ENCODE results near the gene CCDC141.

CCDC141 gene

DNA sequence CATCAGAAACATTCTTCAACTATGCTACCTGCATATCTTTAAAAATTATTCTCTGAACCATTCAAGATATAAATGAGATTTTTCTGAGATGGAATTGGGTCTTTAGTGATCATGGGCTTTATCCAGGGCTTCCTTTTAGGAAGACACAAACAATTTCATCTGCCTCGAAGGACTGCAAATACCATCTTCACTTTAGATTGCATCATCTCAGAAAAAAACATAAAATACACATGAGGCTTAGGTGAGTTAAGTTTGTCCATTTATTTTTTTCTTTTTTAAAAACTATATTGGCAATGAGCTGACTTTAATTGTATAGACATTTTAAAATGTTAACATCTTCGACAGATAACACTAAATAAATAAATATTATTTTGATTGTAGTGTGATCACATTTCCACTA, 262.8 kb downstream of the CCDC141 start:
- TF ChIP-seq TAF1 (IDR thresholded peaks at IDR 0.05; ENCODE audit: low read depth, low read length), result no peak
- no peak for TF ChIP-seq POLR2AphosphoS5 (IDR thresholded peaks at IDR 0.05; ENCODE audit: low read depth, low read length)
- TF ChIP-seq POLR2A (IDR thresholded peaks at IDR 0.05; ENCODE audit: low read depth, low read length), result no peak
- no peak for TF ChIP-seq POU2F2 (IDR thresholded peaks at IDR 0.05; ENCODE audit: low read depth, low read length)
- TF ChIP-seq PAX5 (IDR thresholded peaks at IDR 0.05; ENCODE audit: insufficient read depth, low read length, severe bottlenecking), result no peak
- no peak for TF ChIP-seq SPI1 (IDR thresholded peaks at IDR 0.05; ENCODE audit: low read depth, low read length)
- DNase-seq (ENCODE audit: insufficient read length, low spot score) (no peak), FAIRE-seq (no peak)

DNA sequence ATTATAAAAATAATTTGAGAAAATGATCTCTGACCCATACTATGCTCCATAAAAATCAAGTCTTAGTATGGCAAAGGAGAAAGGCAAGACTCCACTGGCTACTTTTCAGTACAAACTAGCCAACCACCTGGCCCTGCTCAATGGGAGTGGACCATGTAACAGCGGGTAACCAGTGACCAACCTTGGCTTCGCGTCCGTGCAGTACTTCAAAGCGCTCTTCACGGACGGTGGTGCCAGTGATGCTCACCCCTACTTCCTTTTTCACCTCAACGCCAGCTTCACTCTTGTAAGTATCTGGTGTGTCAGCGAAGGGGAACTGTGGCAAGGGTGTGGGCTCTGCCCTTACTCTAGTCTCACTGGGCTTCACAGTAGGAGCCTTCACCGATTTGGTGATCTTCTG, 266.0 kb downstream of the CCDC141 start:
- FAIRE-seq (no peak), DNase-seq (ENCODE audit: insufficient read length, low spot score) (no peak)
- no peak for TF ChIP-seq SPI1 (IDR thresholded peaks at IDR 0.05; ENCODE audit: low read depth, low read length)
- TF ChIP-seq PAX5 (IDR thresholded peaks at IDR 0.05; ENCODE audit: insufficient read depth, low read length, severe bottlenecking), result no peak
- TF ChIP-seq TAF1 (IDR thresholded peaks at IDR 0.05; ENCODE audit: low read depth, low read length), result no peak
- TF ChIP-seq POLR2AphosphoS5 (IDR thresholded peaks at IDR 0.05; ENCODE audit: low read depth, low read length), result no peak
- no peak for TF ChIP-seq POLR2A (IDR thresholded peaks at IDR 0.05; ENCODE audit: low read depth, low read length)
- TF ChIP-seq POU2F2 (IDR thresholded peaks at IDR 0.05; ENCODE audit: low read depth, low read length), result no peak

- no peak for TF ChIP-seq TAF1 (IDR thresholded peaks at IDR 0.05; ENCODE audit: low read depth, low read length)
- TF ChIP-seq POLR2AphosphoS5 (IDR thresholded peaks at IDR 0.05; ENCODE audit: low read depth, low read length), result no peak
- TF ChIP-seq SPI1 (IDR thresholded peaks at IDR 0.05; ENCODE audit: low read depth, low read length), result no peak
- TF ChIP-seq POLR2A (IDR thresholded peaks at IDR 0.05; ENCODE audit: low read depth, low read length), result no peak
- no peak for TF ChIP-seq PAX5 (IDR thresholded peaks at IDR 0.05; ENCODE audit: insufficient read depth, low read length, severe bottlenecking)
- no peak for TF ChIP-seq POU2F2 (IDR thresholded peaks at IDR 0.05; ENCODE audit: low read depth, low read length)
- DNase-seq (ENCODE audit: insufficient read length, low spot score) (no peak), FAIRE-seq (no peak)
Measured at GRCh38 chr2:178782236-178782635, 267.7 kb downstream of the CCDC141 start.

Measured in GM12891 (cell line).